Endothelial cell of umbilical vein (primary cell): ENCODE measurements around the gene GP9. TPM values are rescaled to one million over a fixed set of nuclear protein-coding genes. Genes with fewer than 3 reads are reported as not detected.
"Not testable (repeated sequence)": the region's sequence is repeated elsewhere in the genome, so short reads cannot be mapped to it uniquely, and the experiment has no call there.

Experiments used
- BruUV-seq: library from RNA; stranded (reverse); fragments of 400-500 nt; replicated peaks from 2 replicates; lab custom pipeline; 2021; lab: Mats Ljungman, UMichigan
- CTCF ChIA-PET: fragments of 300-600, 350-600 bp; sonication (Branson Sonifier 250); formaldehyde crosslinking; loops from one replicate; lab custom pipeline; 2021; ENCODE audit warnings: antibody characterized with exemption, inconsistent platforms; lab: Charles Lee
- POLR2A ChIA-PET: fragments of 300-600, 350-600 bp; sonication (Branson Sonifier 250); formaldehyde crosslinking; loops from one replicate; lab custom pipeline; 2021; ENCODE audit warnings: antibody characterized with exemption, inconsistent platforms; lab: Charles Lee
- DNase-seq: peaks from one replicate; pipeline ENCODE4 v3.0.0-alpha.2; 2011; ENCODE audit warnings: low read depth, low spot score
- FAIRE-seq: peaks from 2 replicates; lab custom pipeline; 2011; peaks lifted over from hg19 to GRCh38; lab: Jason Lieb, UNC
- H2AFZ ChIP-seq: 2 replicates; pipeline ENCODE4 v1.6.0; 2012; ENCODE audit warnings: low read depth, low read length, control low read depth, inconsistent platforms
- H3K27ac ChIP-seq: 2 replicates; pipeline ENCODE4 v1.5.1; 2011; ENCODE audit warnings: low read depth, mild to moderate bottlenecking, control low read depth, low read length, moderate library complexity; ENCODE audit not compliant: insufficient read depth
- H3K27me3 ChIP-seq, 2 experiments: 2 replicates each; pipeline versions ENCODE4 v1.6.0 to v1.6.1; 2011; ENCODE audit warnings: low read length in 2 of 2, mixed read lengths in 1 of 2; ENCODE audit not compliant: control insufficient read depth in 2 of 2, insufficient read depth in 2 of 2
- H3K36me3 ChIP-seq, 2 experiments: 2 replicates in 1 of 2; 3 replicates in 1 of 2; pipeline ENCODE4 v1.5.1; 2011; ENCODE audit warnings: low read length in 2 of 2, mild to moderate bottlenecking in 1 of 2, moderate library complexity in 1 of 2; ENCODE audit not compliant: control insufficient read depth in 2 of 2, insufficient read depth in 2 of 2; ENCODE audit errors: extremely low read depth in 1 of 2
- H3K4me1 ChIP-seq: 3 replicates; pipeline ENCODE4 v1.5.1; 2011; ENCODE audit warnings: mild to moderate bottlenecking, low read length; ENCODE audit not compliant: control insufficient read depth, insufficient read depth; ENCODE audit errors: extremely low read depth
- H3K4me2 ChIP-seq: 2 replicates; pipeline ENCODE4 v1.6.1; 2011; ENCODE audit warnings: low read length, control low read depth, mixed read lengths; ENCODE audit not compliant: insufficient read depth
- H3K4me3 ChIP-seq, 3 experiments: fragments of 200-600 bp in 1 of 3; sonication (generic), shearing (Covaris generic) in 1 of 3; replicated peaks in 1 of 3; 2 replicates each; pipeline ENCODE4 v1.5.1; 2011 to 2016; ENCODE audit warnings: control low read depth in 3 of 3, low read length in 3 of 3, mild to moderate bottlenecking in 2 of 3, inconsistent platforms in 1 of 3, low read depth in 1 of 3, moderate library complexity in 1 of 3; ENCODE audit not compliant: insufficient read depth in 1 of 3
- H3K79me2 ChIP-seq: 2 replicates; pipeline ENCODE4 v1.6.0; 2012; ENCODE audit warnings: low read length, inconsistent platforms; ENCODE audit not compliant: control insufficient read depth, insufficient read depth
- H3K9ac ChIP-seq: replicated peaks from 2 replicates; pipeline ENCODE3; 2011; ENCODE audit warnings: low read length, control low read depth; ENCODE audit not compliant: insufficient read depth; ENCODE audit errors: extremely low read depth
- H3K9me1 ChIP-seq: replicated peaks from 3 replicates; pipeline ENCODE4 v1.6.0; 2011; ENCODE audit warnings: mild to moderate bottlenecking, low read length; ENCODE audit not compliant: control insufficient read depth, insufficient read depth; ENCODE audit errors: extremely low read depth
- H3K9me3 ChIP-seq: replicated peaks from 2 replicates; pipeline ENCODE4 v1.5.1; 2012; ENCODE audit warnings: low read length, inconsistent platforms; ENCODE audit not compliant: control insufficient read depth, insufficient read depth
- H4K20me1 ChIP-seq: replicated peaks from 2 replicates; pipeline ENCODE3; 2011; ENCODE audit warnings: mild to moderate bottlenecking, low read length; ENCODE audit not compliant: control insufficient read depth, insufficient read depth; ENCODE audit errors: extremely low read depth
- EZH2 ChIP-seq: IDR thresholded peaks from 2 replicates; pipeline ENCODE4 v1.6.1; 2012; ENCODE audit warnings: borderline replicate concordance, low read depth, mild to moderate bottlenecking, moderate library complexity, low read length, inconsistent platforms; ENCODE audit not compliant: severe bottlenecking
- POLR2AphosphoS5 ChIP-seq: IDR thresholded peaks from 2 replicates; pipeline ENCODE4 v1.6.1; 2012; ENCODE audit warnings: low read depth, mild to moderate bottlenecking, control low read depth, low read length, moderate library complexity; ENCODE audit not compliant: insufficient read depth
- dilution Hi-C: fragments of 300-500 bp; cut with MboI; formaldehyde crosslinking; loops from one replicate; pipeline ENCODE4 v1.15.0; 2019; ENCODE audit warnings: low sequenced_read_pairs; ENCODE audit not compliant: extremely low pct_ligation_motif_present
- intact Hi-C: fragments of 100-400 bp; cut with micrococcal nuclease; formaldehyde crosslinking; loops from one replicate; pipeline ENCODE4 v1.10.0; 2022
- polyA plus RNA-seq, 4 experiments: library from polyadenylated mRNA; depleted of rRNA in 3 of 4; stranded (reverse) in 3 of 4; unstranded in 1 of 4; fragments of >200 nt; gene quantifications; 2 replicates each; pipeline versions ENCODE4 v1.2.1 to v1.2.3, GENCODE V29; 2011 to 2012; ENCODE audit warnings: missing spikeins in 1 of 4
- total RNA-seq: library from RNA; stranded (reverse); gene quantifications from 2 replicates; pipeline ENCODE4 v1.2.3, GENCODE V29; 2021
- TF ChIP-seq, protein P1 (sequence below), 2 donors: IDR thresholded peaks; 1 replicate in 1 of 2; 2 replicates in 1 of 2; pipeline ENCODE4 v1.5.1; 2011; ENCODE audit warnings: low read length in 2 of 2, mild to moderate bottlenecking in 2 of 2, moderate library complexity in 2 of 2, control low read depth in 1 of 2, inconsistent platforms in 1 of 2, low read depth in 1 of 2; ENCODE audit not compliant: insufficient read depth in 1 of 2; ENCODE audit errors: extremely low read depth in 1 of 2

Gene GP9
- total and polyA plus RNA-seq, 2 donors (not counting 3 experiments of a cell fraction or from before 2014, with no cell fraction given): not detected

DNA sequence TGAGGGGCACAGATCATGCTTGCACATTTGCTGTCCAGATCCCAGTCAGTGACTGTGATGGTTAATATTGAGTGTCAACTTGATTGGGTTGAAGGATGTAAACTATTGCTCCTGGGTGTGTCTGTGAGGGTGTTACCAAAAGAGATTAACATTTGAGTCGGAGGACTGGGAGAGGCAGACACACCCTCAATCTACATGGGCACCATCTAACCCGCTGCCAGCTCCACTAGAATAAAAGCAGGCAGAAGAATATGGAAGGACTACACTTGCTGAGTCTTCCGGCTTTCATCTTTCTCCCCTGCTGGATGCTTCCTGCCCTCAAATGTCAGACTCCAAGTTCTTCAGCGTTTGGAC, 5.1 kb downstream of the GP9 start:
- no peak overlapping the region for H3K4me2 ChIP-seq
- no peak overlapping the region for H3K4me3 ChIP-seq
- ChIA-PET POLR2A (interaction anchor here (0.6 to 1.1 kb wide), 2 partner anchors 8 to 12 kb away, joined by 3 to 7 read pairs; no protein-coding TSS in a partner anchor), CTCF (interaction anchor here (9.8 kb wide), 1 partner anchor 14 kb away, joined by 91 read pairs; no protein-coding TSS in a partner anchor)
- H3K79me2 ChIP-seq: no peaks in the 10 kb centered on the region
- no peaks in the 10 kb centered on the region for H3K36me3 ChIP-seq
- H3K4me1 ChIP-seq: peaks cover 4% of the 10 kb centered on the region
- H3K27ac ChIP-seq: no peak overlapping the region
- H3K9ac ChIP-seq: no peak overlapping the region
- intact Hi-C loops: no loop called here
- H4K20me1 ChIP-seq: no peaks in the 10 kb centered on the region
- H2AFZ ChIP-seq: no peak overlapping the region
- no peaks in the 10 kb centered on the region for H3K27me3 ChIP-seq
- dilution Hi-C loops: no loop called here
- no peak for DNase-seq
- TF ChIP-seq EZH2 (no peak), POLR2AphosphoS5 (no peak)
- TF ChIP-seq, protein P1, sequence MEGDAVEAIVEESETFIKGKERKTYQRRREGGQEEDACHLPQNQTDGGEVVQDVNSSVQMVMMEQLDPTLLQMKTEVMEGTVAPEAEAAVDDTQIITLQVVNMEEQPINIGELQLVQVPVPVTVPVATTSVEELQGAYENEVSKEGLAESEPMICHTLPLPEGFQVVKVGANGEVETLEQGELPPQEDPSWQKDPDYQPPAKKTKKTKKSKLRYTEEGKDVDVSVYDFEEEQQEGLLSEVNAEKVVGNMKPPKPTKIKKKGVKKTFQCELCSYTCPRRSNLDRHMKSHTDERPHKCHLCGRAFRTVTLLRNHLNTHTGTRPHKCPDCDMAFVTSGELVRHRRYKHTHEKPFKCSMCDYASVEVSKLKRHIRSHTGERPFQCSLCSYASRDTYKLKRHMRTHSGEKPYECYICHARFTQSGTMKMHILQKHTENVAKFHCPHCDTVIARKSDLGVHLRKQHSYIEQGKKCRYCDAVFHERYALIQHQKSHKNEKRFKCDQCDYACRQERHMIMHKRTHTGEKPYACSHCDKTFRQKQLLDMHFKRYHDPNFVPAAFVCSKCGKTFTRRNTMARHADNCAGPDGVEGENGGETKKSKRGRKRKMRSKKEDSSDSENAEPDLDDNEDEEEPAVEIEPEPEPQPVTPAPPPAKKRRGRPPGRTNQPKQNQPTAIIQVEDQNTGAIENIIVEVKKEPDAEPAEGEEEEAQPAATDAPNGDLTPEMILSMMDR (IDR thresholded peaks at IDR 0.05; ENCODE audit: extremely low read depth in 1 of 2, insufficient read depth in 1 of 2, low read depth in 1 of 2, low read length in 2 of 2): no peak
- FAIRE-seq: no peak
- no peaks in the 10 kb centered on the region for H3K9me3 ChIP-seq
- BruUV-seq: no TSS peak
- H3K9me1 ChIP-seq: no peaks in the 10 kb centered on the region

DNA sequence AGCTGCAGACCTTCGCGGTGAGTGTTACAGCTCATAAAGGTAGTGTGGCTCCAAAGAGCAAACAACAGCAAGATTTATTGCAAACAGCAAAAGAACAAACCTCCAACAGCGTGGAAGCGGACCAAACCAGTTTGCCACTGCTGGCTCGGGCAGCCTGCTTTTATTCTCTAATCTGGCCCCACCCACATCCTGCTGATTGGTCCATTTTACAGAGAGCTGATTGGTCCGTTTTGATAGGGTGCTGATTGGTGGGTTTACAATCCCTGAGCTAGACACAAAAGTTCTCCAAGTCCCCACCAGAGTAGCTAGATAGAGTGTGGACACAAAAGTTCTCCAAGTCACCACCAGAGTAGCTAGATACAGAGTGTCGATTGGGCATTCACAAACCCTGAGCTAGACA, 7.1 kb downstream of the GP9 start:
- H3K9me1 ChIP-seq, H4K20me1 ChIP-seq, H2AFZ ChIP-seq, H3K79me2 ChIP-seq, H3K4me2 ChIP-seq, DNase-seq, H3K4me3 ChIP-seq, H3K9me3 ChIP-seq, BruUV-seq, H3K27ac ChIP-seq, H3K4me1 ChIP-seq, H3K36me3 ChIP-seq, H3K9ac ChIP-seq, FAIRE-seq, intact Hi-C loops, dilution Hi-C loops, H3K27me3 ChIP-seq, POLR2A ChIA-PET: not testable (repeated sequence)
- CTCF ChIA-PET: interaction anchor here (3.3 to 9.8 kb wide), 2 partner anchors 16 to 97 kb away, joined by 14 to 91 read pairs; no protein-coding TSS in a partner anchor
